Adrenal gland (tissue), 12 donors: ENCODE data around the gene VSIG10. TPM values are rescaled to one million over a fixed set of nuclear protein-coding genes. Genes with fewer than 3 reads are reported as not detected.
A peak's percentile ranks its signal among the peaks of the same experiment; 100 is the strongest.

Experiments
- DNase-seq, 7 donors: peaks; one replicate each; pipeline ENCODE4 v3.0.0-alpha.2; 2019 to 2020
- H3K27ac ChIP-seq, 5 donors: fragments of 200-600 bp; sonication (generic) in 4 of 5; 1 replicate in 3 of 5; 2 replicates in 2 of 5; pipeline versions ENCODE4 v1.5.1 to v1.8.0; 2016 to 2020; ENCODE audit warnings: mild to moderate bottlenecking in 1 of 5
- H3K27me3 ChIP-seq: fragments of 200-600 bp; 2 replicates; pipeline ENCODE4 v1.8.0; 2021
- H3K36me3 ChIP-seq, 2 donors: fragments of 200-600 bp; replicated peaks in 1 of 2; 1 replicate in 1 of 2; 2 replicates in 1 of 2; pipeline versions ENCODE4 v1.5.1 to v1.8.0; 2018 to 2022
- H3K4me1 ChIP-seq, 2 donors: fragments of 200-600 bp; replicated peaks in 1 of 2; 1 replicate in 1 of 2; 2 replicates in 1 of 2; pipeline versions ENCODE4 v1.5.1 to v1.8.0; 2018 to 2021
- H3K4me3 ChIP-seq, 4 donors: fragments of 200-600 bp; sonication (generic) in 3 of 4; one replicate each; pipeline ENCODE4 v1.5.1; 2016 to 2018
- H3K9me3 ChIP-seq, 3 donors: fragments of 200-600 bp; sonication (generic) in 1 of 3; replicated peaks in 1 of 3; 1 replicate in 2 of 3; 2 replicates in 1 of 3; pipeline versions ENCODE4 v1.5.1 to v1.8.0; 2016 to 2021
- CTCF ChIP-seq, 6 experiments: fragments of 450-650 bp in 4 of 6; fragments of 200-600 bp in 2 of 6; sonication (generic) in 1 of 6; IDR thresholded peaks; 1 replicate in 5 of 6; 2 replicates in 1 of 6; pipeline versions ENCODE4 v1.5.1 to v1.8.0; 2016 to 2021; ENCODE audit warnings: antibody characterized with exemption in 6 of 6, mild to moderate bottlenecking in 2 of 6, moderate library complexity in 1 of 6
- POLR2A ChIP-seq, 2 donors: fragments of 450-650 bp; IDR thresholded peaks; one replicate each; pipeline ENCODE4 v1.6.1; 2017; ENCODE audit warnings: antibody characterized with exemption in 2 of 2, mild to moderate bottlenecking in 2 of 2, moderate library complexity in 1 of 2
- WGBS, 4 donors: extraction: QIAGEN DNeasy Blood & Tissue Kit in 2 of 4; methylation state at CpG; one replicate each; pipeline versions ENCODE4 v1.1.5 to v1.1.7; 2013 to 2017; 5-methylcytosine and 5-hydroxymethylcytosine counted together
- intact Hi-C, 2 donors: fragments of 100-400 bp; cut with DNase I; formaldehyde crosslinking; loops; one replicate each; pipeline versions ENCODE4 v1.14.1 to v1.15.0; 2022 to 2023
- polyA plus RNA-seq, 3 donors: library from polyadenylated mRNA; stranded (reverse); fragments of 200-250 nt in 2 of 3; fragments of 350-450 nt in 1 of 3; fragmentation: Illumina TruSeq in 1 of 3; extraction: RNeasy Lipid Tissue Mini Kit (QIAGEN cat#74804) in 1 of 3; gene quantifications; one replicate each; pipeline ENCODE4 v1.2.3, GENCODE V29; 2013 to 2014
- total RNA-seq, 9 donors: library from RNA; depleted of rRNA in 4 of 9; stranded (reverse); fragments of >200 nt in 4 of 9; fragments of 120-200 nt in 1 of 9; fragmentation: NEBNext Ultra II Directional in 1 of 9; extraction: Animal tissue kit (Norgen Biotek cat#: 25700) in 1 of 9; gene quantifications; one replicate each; pipeline versions ENCODE4 v1.1.0 to v1.2.4, GENCODE V29; 2013 to 2023
- donor health status: healthy with polysubstance abuse.
- donor health status: Bipolar disorder and iron deficiency.
- donor health status: DM: yes; HTN: yes; CAD: no.
- donor health status: DM: no; HTN: no; CAD: no.
- donor health status: DM: no; HTN: no; CAD: no.
- donor health status: DM: yes; HTN: yes; CAD: no.

Gene VSIG10
- total and polyA plus RNA-seq, 12 donors, result 22.6 to 87.6 (median 53.0) TPM

GRCh38 chr12:118122264-118122663, 18.5 kb upstream of the VSIG10 start:
- intact Hi-C loops, result no loop called here
- no peaks in the 10 kb centered on the region for H3K9me3 ChIP-seq
- no peak overlapping the region for H3K27ac ChIP-seq
- 93 to 97% (median 96%) methylated on average over 6 of the region's 6 CpGs for WGBS, 4 donors
- no peaks in the 10 kb centered on the region for H3K27me3 ChIP-seq
- H3K36me3 ChIP-seq, result no peaks in the 10 kb centered on the region
- peaks cover 14 to 25% of the 10 kb centered on the region in 2 donors for H3K4me1 ChIP-seq
- TF ChIP-seq CTCF (IDR thresholded peaks at IDR 0.05), result no peak
- TF ChIP-seq POLR2A (IDR thresholded peaks at IDR 0.05), result no peak
- H3K4me3 ChIP-seq, result no peak overlapping the region
- DNase-seq, result no peak

DNA sequence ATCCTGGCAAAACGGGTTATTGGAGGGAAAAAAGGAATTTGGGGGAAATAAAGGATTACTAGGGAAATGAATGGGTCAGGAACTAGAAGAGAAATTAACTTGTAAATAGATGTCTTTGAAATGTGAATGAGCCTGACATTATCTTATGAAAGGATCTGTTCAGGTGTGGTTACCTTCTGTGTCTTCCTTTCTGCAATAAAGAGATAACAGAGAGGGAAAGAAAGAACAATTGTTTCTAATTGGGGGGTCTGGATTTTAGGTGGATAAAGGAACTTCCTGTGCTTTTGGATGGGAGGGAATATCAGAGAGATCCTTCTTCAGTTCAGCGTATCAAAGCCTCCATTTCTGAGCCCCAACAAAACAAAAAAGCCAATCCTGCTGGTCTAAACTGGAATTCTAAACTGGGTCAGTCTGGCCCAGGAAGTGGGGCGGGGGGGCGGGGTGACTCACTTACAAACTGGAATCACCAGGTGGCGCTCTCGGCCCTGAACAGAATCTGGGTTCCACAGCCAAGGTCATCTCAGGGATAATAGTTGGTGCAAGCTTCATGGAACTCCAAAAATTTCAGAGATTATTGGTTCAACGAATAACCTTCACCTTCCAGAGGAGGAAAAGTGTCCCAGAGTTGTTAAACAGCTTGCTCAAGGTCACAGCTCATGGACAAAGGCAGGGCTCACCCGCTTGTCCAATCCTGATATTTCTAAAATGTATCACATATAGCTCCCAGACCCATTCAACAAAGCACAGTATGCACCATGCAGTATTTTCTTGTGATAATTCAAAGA, 17.0 kb upstream of the VSIG10 start:
- Histone ChIP-seq H3K4me1 (peaks cover 14 to 29% of the 10 kb centered on the region in 2 donors), H3K27me3 (no peaks in the 10 kb centered on the region), H3K4me3 (no peak overlapping the region), H3K9me3 (no peaks in the 10 kb centered on the region), H3K36me3 (no peaks in the 10 kb centered on the region), H3K27ac (peak overlapping the region; percentile 38 to 84 (median 67))
- intact Hi-C loops, result no loop called here
- peak; percentile 77 to 93 (median 87) for DNase-seq
- no peak for TF ChIP-seq POLR2A (IDR thresholded peaks at IDR 0.05)
- TF ChIP-seq CTCF (IDR thresholded peaks at IDR 0.05), result peak; percentile 18 to 74 (median 46)
- 11 to 23% (median 17%) methylated on average over 7 to 8 of the region's 8 CpGs for whole genome bisulfite sequencing, 4 donors

GRCh38 chr12:118119449-118119879, 15.7 kb upstream of the VSIG10 start:
- H3K27ac ChIP-seq, result no peak overlapping the region
- H3K27me3 ChIP-seq, result no peaks in the 10 kb centered on the region
- TF ChIP-seq CTCF (IDR thresholded peaks at IDR 0.05), result no peak
- no peak for TF ChIP-seq POLR2A (IDR thresholded peaks at IDR 0.05)
- H3K4me3 ChIP-seq, result no peak overlapping the region
- H3K36me3 ChIP-seq, result no peaks in the 10 kb centered on the region
- 82 to 92% (median 87%) methylated on average over 9 to 10 of the region's 10 CpGs for WGBS, 4 donors
- H3K9me3 ChIP-seq, result no peaks in the 10 kb centered on the region
- intact Hi-C loops, result no loop called here
- DNase-seq, result no peak
- H3K4me1 ChIP-seq, result peaks cover 3 to 26% of the 10 kb centered on the region in 2 donors

DNA sequence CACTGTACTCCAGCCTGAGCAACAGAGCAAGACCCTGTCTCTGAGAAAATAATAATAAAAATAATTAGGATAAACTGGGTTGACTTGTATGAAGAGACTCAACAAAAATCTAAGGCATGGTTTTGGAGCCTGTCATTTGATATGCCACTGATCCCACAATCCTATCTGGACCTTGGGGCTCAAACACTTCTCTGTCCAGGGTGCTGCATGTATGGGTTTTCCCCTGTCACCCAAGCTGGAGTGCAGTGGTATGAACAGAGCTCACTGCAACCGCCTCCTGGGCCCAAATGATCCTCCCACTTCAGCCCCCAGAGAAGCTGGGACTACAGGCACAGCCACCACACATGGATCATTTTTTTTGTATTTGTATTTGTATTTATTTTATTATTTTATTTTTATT, 5.3 kb upstream of the VSIG10 start:
- TF ChIP-seq CTCF (IDR thresholded peaks at IDR 0.05) (no peak), POLR2A (IDR thresholded peaks at IDR 0.05) (no peak)
- H3K4me1 ChIP-seq, result peaks cover 0 to 6% of the 10 kb centered on the region in 2 donors
- H3K36me3 ChIP-seq, result no peaks in the 10 kb centered on the region
- no peak for DNase-seq
- intact Hi-C loops, result no loop called here
- H3K4me3 ChIP-seq, result no peak overlapping the region
- 92 to 100% (median 100%) methylated on average over 1 of the region's 1 CpG for WGBS, 4 donors
- no peaks in the 10 kb centered on the region for H3K9me3 ChIP-seq
- no peak overlapping the region for H3K27ac ChIP-seq
- H3K27me3 ChIP-seq, result no peaks in the 10 kb centered on the region
